ENCODE data around the gene MAD1L1.

The MAD1L1 gene

GRCh38 chr7:1920881-1921280 lies 311.9 kb downstream of the MAD1L1 start:
- H3K79me2 ChIP-seq (ENCODE audit: insufficient read depth, low read length): 0 out of 2 replicates have a peak, but pooled peaks cover 3% of the 10 kb centered on the region
- H3K9me3 ChIP-seq (ENCODE audit: insufficient read depth, low read length): no peaks in the 10 kb centered on the region
- no peaks in the 10 kb centered on the region for H3K27me3 ChIP-seq (ENCODE audit: low read length)
- no peaks in the 10 kb centered on the region for H3K9me2 ChIP-seq (replicated peaks; ENCODE audit: insufficient read depth, low read length)
- no peak for TF ChIP-seq EZH2phosphoT487 (conservative IDR thresholded peaks at IDR 0.05; ENCODE audit: low read length)
- TF ChIP-seq CTCF (IDR thresholded peaks at IDR 0.05; ENCODE audit: insufficient read depth, low read length, poor library complexity, severe bottlenecking): no peak
- no peak overlapping the region for H3K4me2 ChIP-seq (ENCODE audit: low read depth, low read length, poor library complexity, severe bottlenecking)
- H3F3A ChIP-seq (ENCODE audit: insufficient read depth): no peaks in the 10 kb centered on the region
- no peaks in the 10 kb centered on the region; the same call in 1 of the 2 replicates for H4K20me1 ChIP-seq (ENCODE audit: low read depth, low read length)
- no peak overlapping the region for H3K4me3 ChIP-seq (ENCODE audit: insufficient read depth, low read length, poor library complexity, severe bottlenecking)
- H3K36me3 ChIP-seq (ENCODE audit: low read length): no peaks in the 10 kb centered on the region
- no peak overlapping the region for H2AFZ ChIP-seq (ENCODE audit: low read depth, low read length, severe bottlenecking)
- no peak overlapping the region for H3K27ac ChIP-seq (ENCODE audit: low read depth, low read length)
- no peak overlapping the region for H3K9ac ChIP-seq (ENCODE audit: low read length)

GRCh38 chr7:1920266-1920681 lies 312.5 kb downstream of the MAD1L1 start:
- Histone ChIP-seq H3F3A (ENCODE audit: insufficient read depth) (no peaks in the 10 kb centered on the region), H3K36me3 (ENCODE audit: low read length) (no peaks in the 10 kb centered on the region), H3K79me2 (ENCODE audit: insufficient read depth, low read length) (no peaks in the 10 kb centered on the region), H3K4me3 (ENCODE audit: insufficient read depth, low read length, poor library complexity, severe bottlenecking) (no peak overlapping the region), H3K9ac (ENCODE audit: low read length) (no peak overlapping the region), H3K9me3 (ENCODE audit: insufficient read depth, low read length) (no peaks in the 10 kb centered on the region), H3K4me2 (ENCODE audit: low read depth, low read length, poor library complexity, severe bottlenecking) (no peak overlapping the region), H3K27ac (ENCODE audit: low read depth, low read length) (no peak overlapping the region), H4K20me1 (ENCODE audit: low read depth, low read length) (no peaks in the 10 kb centered on the region; the same call in 1 of the 2 replicates), H3K9me2 (replicated peaks; ENCODE audit: insufficient read depth, low read length) (no peaks in the 10 kb centered on the region), H2AFZ (ENCODE audit: low read depth, low read length, severe bottlenecking) (no peak overlapping the region), H3K27me3 (ENCODE audit: low read length) (no peaks in the 10 kb centered on the region)
- TF ChIP-seq CTCF (IDR thresholded peaks at IDR 0.05; ENCODE audit: insufficient read depth, low read length, poor library complexity, severe bottlenecking) (no peak), EZH2phosphoT487 (conservative IDR thresholded peaks at IDR 0.05; ENCODE audit: low read length) (no peak)

GRCh38 chr7:1919539-1920265 lies 313.0 kb downstream of the MAD1L1 start:
- no peaks in the 10 kb centered on the region for H3K27me3 ChIP-seq (ENCODE audit: low read length)
- no peak overlapping the region for H2AFZ ChIP-seq (ENCODE audit: low read depth, low read length, severe bottlenecking)
- no peaks in the 10 kb centered on the region for H3K9me2 ChIP-seq (replicated peaks; ENCODE audit: insufficient read depth, low read length)
- H3K27ac ChIP-seq (ENCODE audit: low read depth, low read length): no peak overlapping the region
- no peak for TF ChIP-seq CTCF (IDR thresholded peaks at IDR 0.05; ENCODE audit: insufficient read depth, low read length, poor library complexity, severe bottlenecking)
- no peak for TF ChIP-seq EZH2phosphoT487 (conservative IDR thresholded peaks at IDR 0.05; ENCODE audit: low read length)
- no peaks in the 10 kb centered on the region for H3F3A ChIP-seq (ENCODE audit: insufficient read depth)
- H4K20me1 ChIP-seq (ENCODE audit: low read depth, low read length): no peaks in the 10 kb centered on the region
- H3K9ac ChIP-seq (ENCODE audit: low read length): no peak overlapping the region
- H3K9me3 ChIP-seq (ENCODE audit: insufficient read depth, low read length): no peaks in the 10 kb centered on the region
- no peak overlapping the region for H3K4me2 ChIP-seq (ENCODE audit: low read depth, low read length, poor library complexity, severe bottlenecking)
- H3K36me3 ChIP-seq (ENCODE audit: low read length): no peaks in the 10 kb centered on the region
- no peak overlapping the region for H3K4me3 ChIP-seq (ENCODE audit: insufficient read depth, low read length, poor library complexity, severe bottlenecking)
- no peaks in the 10 kb centered on the region for H3K79me2 ChIP-seq (ENCODE audit: insufficient read depth, low read length)
